Panc1 (cell line): ENCODE data around the gene STK31.
"Not testable (repeated sequence)": the region's sequence is repeated elsewhere in the genome, so short reads cannot be mapped to it uniquely, and the experiment has no call there.

Experiments used
- CTCF ChIP-seq: fragments of 450-650 bp; IDR thresholded peaks from 2 replicates; pipeline ENCODE4 v1.5.1; 2017; ENCODE audit warnings: mild to moderate bottlenecking
- POLR2AphosphoS5 ChIP-seq: IDR thresholded peaks from 2 replicates; pipeline ENCODE4 v1.6.1; 2012; ENCODE audit warnings: mild to moderate bottlenecking, low read depth, low read length, moderate library complexity

DNA sequence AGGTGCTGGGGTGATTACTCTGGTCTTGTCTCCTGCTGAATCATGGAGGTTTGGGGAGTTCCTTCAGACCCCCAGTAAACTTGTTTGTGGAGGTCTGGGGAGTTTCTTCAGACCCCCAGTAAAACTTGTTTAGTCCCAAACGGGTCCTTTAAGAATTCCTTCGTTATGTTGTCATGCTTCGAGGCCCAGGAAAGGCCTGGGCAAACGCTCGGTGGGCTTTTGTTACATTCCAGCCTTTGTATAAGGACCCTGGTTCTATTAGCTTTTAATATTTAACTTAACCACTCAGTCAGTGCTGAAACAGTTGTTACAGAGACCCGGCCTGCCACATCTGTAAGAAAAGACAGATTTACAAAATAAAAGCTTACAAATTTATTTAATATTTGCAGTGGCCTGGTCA lies 26.0 kb upstream of the STK31 start:
- TF ChIP-seq POLR2AphosphoS5, CTCF: not testable (repeated sequence)
